HTERT RPE-1 (cell line): ENCODE data around the gene MEI1.
"Not testable (repeated sequence)": the region's sequence is repeated elsewhere in the genome, so short reads cannot be mapped to it uniquely, and the experiment has no call there.

Experiments
- in situ Hi-C: fragments of 300-500 bp; cut with MboI; formaldehyde crosslinking; loops from 4 replicates; pipeline ENCODE4 v1.14.3; 2020; ENCODE audit warnings: low sequenced_read_pairs

The MEI1 gene

DNA sequence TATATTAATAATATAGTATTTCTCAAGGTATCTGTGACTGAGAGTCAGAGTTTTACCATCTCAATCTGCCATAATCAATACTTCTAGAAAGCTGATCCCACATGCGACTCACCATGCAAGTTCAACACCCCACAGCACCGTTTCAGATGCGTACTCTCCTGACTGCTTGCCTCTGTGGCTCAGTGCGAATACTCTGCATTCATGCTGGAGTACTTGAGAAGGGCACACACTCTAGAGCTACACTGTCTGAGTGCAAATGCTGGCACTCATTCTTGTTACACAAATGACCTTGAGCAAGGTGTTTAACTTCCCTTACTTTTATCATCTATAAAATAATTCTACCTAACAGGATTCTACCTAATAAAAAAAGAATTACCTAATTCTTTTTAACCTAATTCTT lies 23.2 kb upstream of the MEI1 start:
- in situ Hi-C loops = no loop called here

- in situ Hi-C loops = no loop called here
These were observed 17.7 kb upstream of the MEI1 start for GRCh38 chr22:41681616-41682015.

- in situ Hi-C loops = no loop called here
These were observed 17.1 kb upstream of the MEI1 start for GRCh38 chr22:41682033-41682807.

GRCh38 chr22:41683052-41683451 lies 16.3 kb upstream of the MEI1 start:
- in situ Hi-C loops = no loop called here

- in situ Hi-C loops = no loop called here
These were observed 15.7 kb upstream of the MEI1 start for GRCh38 chr22:41683616-41684015.

GRCh38 chr22:41684194-41684593 lies 15.1 kb upstream of the MEI1 start:
- in situ Hi-C loops = no loop called here

GRCh38 chr22:41686890-41687289 lies 12.4 kb upstream of the MEI1 start:
- in situ Hi-C loops = not testable (repeated sequence)

DNA sequence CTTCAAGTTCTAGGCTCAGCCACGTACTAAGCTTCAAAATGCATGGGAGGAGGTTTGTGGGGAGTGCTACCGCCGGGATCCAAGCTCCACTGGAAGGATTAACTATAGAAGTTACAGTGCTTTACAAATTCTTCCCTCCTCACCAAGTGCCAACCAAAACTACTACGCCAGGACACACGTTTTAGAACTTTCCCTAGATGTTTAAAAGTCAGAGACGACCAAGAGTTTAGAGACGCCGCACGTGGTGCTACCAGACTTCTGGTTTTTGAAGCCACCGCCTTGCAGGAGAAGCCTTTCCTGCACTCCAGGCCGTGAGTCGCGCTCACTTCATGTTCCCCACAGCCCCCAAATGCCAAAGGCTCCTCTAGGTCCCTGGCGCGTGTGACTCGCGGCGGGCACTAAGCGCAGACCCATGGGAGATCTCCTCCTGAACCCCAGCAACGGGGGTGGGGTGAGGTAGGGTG lies 11.4 kb upstream of the MEI1 start:
- in situ Hi-C loops = no loop called here

GRCh38 chr22:41688365-41689211 lies 10.7 kb upstream of the MEI1 start, which contains the start of gene SNU13:
SNU13 (minus strand) TSS chr22:41688867; CDS start chr22:41688796, 71 bp downstream.
- in situ Hi-C loops = no loop called here

DNA sequence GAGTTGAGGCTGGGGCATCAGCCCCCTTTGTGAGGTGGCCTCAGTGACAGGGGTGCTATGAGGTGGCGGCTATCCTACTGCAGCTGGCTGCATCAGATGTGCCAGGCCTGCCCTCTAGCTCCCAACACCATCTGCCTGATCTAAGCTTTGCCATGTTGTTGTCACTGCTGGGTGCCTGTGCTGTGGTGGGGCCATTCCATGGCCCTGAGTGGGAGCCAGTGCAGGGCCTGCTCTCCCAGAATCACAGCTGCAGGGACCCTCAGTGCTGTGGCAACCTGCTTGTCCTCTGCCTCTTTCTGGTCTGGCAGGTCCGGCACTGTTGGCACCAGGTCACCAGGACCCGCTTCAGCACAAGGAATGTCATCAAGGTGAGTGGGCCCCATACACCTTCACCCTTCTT lies 8.8 kb upstream of the MEI1 start:
- in situ Hi-C loops = no loop called here

GRCh38 chr22:41695211-41695610 lies 4.1 kb upstream of the MEI1 start:
- in situ Hi-C loops = no loop called here

- in situ Hi-C loops = no loop called here
These were observed 2.6 kb upstream of the MEI1 start for GRCh38 chr22:41696703-41697102.

DNA sequence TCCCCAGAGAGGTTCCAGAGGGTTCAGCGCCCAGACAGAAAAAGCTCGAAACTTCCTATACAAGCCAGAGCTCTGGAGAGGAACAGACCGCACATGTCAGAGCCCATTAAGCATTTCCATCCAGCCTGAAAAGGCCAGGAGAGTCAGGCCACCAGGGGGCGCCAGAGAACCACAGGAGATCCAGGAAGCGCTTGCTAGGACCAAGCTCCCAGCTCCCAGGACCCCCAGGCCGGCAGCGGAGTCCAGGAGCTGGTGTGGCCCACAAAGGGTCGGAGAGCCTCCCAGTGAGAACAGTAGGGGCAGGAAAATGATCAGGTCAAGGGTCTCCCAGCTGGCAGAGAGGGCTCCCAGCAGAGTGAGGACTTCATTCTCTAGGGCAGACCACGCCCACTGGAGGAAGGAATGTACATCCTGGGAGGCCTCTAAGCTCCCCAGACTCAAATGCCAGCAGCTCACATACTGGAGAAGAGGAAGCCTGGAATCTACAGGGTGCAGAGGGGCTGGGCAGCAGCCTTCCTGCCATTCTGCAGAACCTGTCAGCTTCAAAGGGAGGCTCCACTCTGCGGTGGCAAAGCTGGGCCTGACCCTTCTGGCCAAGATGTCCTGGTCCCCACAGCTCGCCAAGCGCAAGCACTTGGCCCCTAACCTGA lies 2.1 kb upstream of the MEI1 start:
- in situ Hi-C loops = no loop called here

DNA sequence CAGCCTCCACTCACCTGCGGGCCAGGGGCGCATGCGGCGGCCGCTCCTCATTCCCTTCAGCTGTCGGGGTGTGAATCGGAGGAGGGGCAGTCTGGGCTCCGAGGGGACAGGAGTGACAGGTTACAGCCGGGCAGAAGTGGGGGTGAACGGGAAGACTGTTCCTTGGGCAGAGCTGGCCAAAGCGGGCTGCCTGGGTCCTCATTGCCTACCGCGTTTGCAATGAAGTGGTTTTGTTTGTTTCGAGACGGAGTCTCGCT lies 733 bp downstream of the MEI1 start:
- in situ Hi-C loops = no loop called here

DNA sequence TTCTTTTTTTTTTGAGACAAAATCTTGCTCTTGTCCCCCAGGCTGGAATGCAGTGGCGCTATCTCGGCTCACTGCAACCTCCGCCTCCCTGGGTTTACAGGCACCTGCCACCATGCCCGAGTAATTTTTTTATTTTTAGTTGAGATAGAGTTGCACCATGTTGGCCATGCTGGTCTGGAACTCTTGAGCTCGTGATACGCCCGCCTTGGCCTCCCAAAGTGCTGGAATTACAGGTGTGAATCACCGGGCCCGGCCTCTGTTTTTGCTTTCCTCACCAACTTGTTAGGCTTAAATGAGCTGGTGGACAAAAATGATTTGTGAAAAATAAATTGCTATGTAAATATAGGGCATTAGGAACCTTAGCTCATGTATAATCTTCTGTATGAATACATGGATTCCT lies 3.5 kb downstream of the MEI1 start:
- in situ Hi-C loops = no loop called here

- in situ Hi-C loops = no loop called here
These were observed 10.0 kb downstream of the MEI1 start for GRCh38 chr22:41709341-41709740.

- in situ Hi-C loops = no loop called here
These were observed 13.7 kb downstream of the MEI1 start for GRCh38 chr22:41713004-41713403.

GRCh38 chr22:41722496-41722895 lies 23.2 kb downstream of the MEI1 start:
- in situ Hi-C loops = no loop called here

DNA sequence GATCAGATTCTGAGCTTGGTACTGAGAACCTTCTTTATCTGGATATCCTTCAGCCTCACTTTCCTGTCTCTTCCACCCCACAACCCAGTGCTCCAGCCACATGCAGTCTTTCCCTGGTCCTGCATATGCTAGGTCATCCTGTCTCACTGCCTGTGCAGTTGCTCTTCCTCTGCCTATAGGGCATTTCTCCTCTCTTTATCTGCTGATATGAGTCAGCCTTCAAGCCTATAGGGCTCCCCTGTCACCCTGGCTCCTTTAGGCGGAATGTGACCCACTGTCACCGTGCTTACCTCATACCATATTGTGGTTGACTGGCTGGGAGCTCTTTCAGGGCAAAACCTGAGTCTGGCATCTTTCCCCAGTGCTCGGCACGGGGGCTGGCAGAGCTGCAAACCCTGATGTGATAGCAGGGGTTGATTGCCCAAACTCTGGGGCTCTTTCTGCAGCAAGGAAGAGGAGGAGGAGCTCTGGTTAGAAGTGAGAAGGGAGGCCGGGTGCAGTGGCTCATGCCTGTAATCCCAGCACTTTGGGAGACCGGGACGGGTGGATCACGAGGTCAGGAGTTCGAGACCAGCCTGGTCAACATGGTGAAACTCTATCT lies 26.3 kb downstream of the MEI1 start:
- in situ Hi-C loops = no loop called here

DNA sequence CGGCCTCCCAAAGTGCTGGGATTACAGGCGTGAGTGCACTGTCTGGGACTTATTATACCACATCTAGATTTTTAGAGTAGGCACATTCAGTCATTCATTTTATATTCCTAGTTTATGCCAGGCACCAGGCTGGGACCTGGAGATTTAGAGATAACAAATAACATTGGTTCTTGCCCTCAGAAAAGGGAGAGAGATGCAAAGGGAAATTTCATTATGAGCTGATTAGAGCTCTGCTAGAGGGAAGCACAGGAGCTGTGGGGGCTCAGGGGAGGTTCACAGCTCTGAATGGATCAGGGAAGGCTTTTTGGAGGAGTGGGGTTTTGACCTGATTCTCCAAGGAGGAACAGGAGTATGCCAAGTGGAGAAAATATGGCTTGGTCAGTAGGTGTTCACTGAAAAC lies 32.3 kb downstream of the MEI1 start:
- in situ Hi-C loops = no loop called here

DNA sequence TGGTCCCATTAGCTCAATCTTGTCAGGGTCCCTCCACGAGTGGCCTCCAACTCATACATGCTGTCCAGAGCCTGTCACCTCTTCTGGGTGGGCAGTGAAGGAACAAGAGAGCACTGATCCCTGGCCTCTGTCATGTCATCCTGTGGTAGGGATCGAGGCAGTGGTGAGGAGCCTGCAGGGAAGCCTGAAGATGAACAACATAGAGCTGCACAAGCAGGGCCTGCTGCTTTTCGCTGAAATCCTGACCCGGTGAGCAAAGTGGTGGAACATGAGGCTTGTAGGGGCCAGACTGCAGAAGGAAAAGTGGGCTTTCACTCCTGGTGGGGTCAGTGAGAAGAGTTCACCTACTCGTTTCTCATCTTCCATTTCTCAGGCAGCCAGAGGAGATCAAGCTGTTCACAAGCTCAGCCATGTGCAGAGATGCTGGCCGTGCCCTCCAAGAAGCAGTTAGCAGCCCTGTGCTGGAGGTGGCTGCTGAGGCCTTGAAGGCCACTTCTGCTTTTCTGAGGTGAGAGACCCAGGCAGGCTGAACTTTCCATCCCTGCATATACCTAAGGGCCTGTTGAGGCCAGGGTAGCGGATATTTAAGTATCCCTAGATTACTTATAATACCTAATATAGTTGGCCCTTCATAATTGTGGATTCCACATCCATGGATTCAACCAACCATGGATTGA lies 32.9 kb downstream of the MEI1 start:
- in situ Hi-C loops = no loop called here
